ENCODE measurements around the gene FSTL1. TPM values are rescaled to one million over a fixed set of nuclear protein-coding genes. Genes with fewer than 3 reads are reported as not detected.
"Not testable (repeated sequence)": the region's sequence is repeated elsewhere in the genome, so short reads cannot be mapped to it uniquely, and the experiment has no call there.

The FSTL1 gene
- total RNA-seq, 1 donor from 2014 or later, result 95.3 TPM

- DNase-seq (ENCODE audit: low read depth in 2 of 2), result no peak
Observed at GRCh38 chr3:120418446-120418845, 32.3 kb downstream of the FSTL1 start.

GRCh38 chr3:120417272-120417911 is 33.4 kb downstream of the FSTL1 start:
- peak; percentile 94 to 98 for DNase-seq (ENCODE audit: low read depth in 2 of 2)

- DNase-seq (ENCODE audit: low read depth in 2 of 2), result no peak
Observed at GRCh38 chr3:120416868-120417267, 33.9 kb downstream of the FSTL1 start.

GRCh38 chr3:120415756-120416155 is 35.0 kb downstream of the FSTL1 start:
- DNase-seq (ENCODE audit: low read depth in 2 of 2), result no peak

- peak; percentile 50 to 80 for DNase-seq (ENCODE audit: low read depth in 2 of 2)
Observed at GRCh38 chr3:120410541-120410940, 40.3 kb downstream of the FSTL1 start.

- DNase-seq (ENCODE audit: low read depth in 2 of 2), result peak in 1 of 2 donors; percentile 24
Observed at GRCh38 chr3:120410116-120410515, 40.7 kb downstream of the FSTL1 start.

GRCh38 chr3:120407508-120408287 is 43.1 kb downstream of the FSTL1 start:
- no peak for DNase-seq (ENCODE audit: low read depth in 2 of 2)

- DNase-seq (ENCODE audit: low read depth in 2 of 2), result no peak
Observed at GRCh38 chr3:120404876-120405275, 45.9 kb downstream of the FSTL1 start.

GRCh38 chr3:120402257-120402656 is 48.5 kb downstream of the FSTL1 start:
- no peak for DNase-seq (ENCODE audit: low read depth in 2 of 2)

DNA sequence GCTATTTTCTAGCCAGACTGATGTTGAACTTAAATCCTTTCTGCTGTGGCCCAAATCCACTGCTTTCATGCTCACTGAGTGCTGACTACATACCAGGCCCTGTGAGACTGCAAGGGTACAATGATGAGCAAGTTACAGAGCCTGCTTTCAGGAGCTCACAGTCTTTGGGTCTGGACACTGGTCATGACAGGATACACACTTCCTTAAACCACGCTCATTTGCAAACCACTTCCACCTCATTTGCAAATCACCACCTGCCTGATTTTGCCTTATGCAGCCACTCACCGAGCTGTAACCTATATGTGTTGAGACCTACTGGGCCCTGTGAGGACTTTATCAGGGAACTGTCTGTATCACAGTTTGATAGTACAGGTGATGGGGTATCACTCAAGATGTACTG is 51.4 kb downstream of the FSTL1 start:
- no peak for DNase-seq (ENCODE audit: low read depth in 2 of 2)

GRCh38 chr3:120396469-120396868 is 54.3 kb downstream of the FSTL1 start:
- no peak for DNase-seq (ENCODE audit: low read depth in 2 of 2)

GRCh38 chr3:120394347-120394746 is 56.4 kb downstream of the FSTL1 start:
- DNase-seq (ENCODE audit: low read depth in 2 of 2), result no peak

DNA sequence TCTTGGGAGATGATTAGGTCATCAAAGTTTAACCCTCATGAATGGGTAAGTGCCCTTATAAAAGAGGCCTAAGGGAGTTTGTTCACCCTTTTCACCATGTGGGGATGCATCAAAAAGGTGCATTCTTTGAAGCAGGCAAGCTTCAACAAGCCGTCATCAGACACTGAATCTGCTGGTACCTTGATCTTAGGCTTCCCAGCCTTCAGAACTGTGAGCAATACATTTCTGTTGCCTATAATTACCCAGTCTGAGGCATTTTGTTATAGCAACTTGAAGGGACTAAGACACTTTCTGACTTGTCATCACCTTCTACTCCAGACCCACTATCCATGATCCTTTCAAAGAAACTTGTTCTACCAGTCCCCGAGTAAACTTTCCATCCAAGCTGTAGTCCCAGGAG is 57.0 kb downstream of the FSTL1 start:
- DNase-seq (ENCODE audit: low read depth in 2 of 2), result no peak

DNA sequence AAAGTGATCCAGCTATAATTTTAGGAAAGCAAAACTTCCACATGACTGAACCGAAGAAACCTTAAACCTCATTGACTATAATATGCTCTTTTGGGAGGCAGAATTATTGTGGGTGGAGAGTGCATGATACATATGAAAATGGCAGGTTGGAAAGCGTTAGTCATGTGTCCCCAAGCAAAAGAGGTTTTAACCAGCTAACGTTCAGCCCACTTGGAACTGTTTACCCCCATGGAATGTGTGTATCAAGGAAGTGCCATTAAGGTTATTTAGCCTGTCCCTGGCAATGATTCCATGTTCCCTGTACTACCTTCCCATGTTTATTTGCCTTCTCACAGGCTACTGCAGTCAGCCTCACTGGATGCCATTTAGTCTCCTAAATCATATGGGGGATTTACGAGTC is 57.5 kb downstream of the FSTL1 start:
- peak in 1 of 2 donors; percentile 7 for DNase-seq (ENCODE audit: low read depth in 2 of 2)

- DNase-seq (ENCODE audit: low read depth in 2 of 2), result no peak
Observed at GRCh38 chr3:120382941-120383447, 67.8 kb downstream of the FSTL1 start.

DNA sequence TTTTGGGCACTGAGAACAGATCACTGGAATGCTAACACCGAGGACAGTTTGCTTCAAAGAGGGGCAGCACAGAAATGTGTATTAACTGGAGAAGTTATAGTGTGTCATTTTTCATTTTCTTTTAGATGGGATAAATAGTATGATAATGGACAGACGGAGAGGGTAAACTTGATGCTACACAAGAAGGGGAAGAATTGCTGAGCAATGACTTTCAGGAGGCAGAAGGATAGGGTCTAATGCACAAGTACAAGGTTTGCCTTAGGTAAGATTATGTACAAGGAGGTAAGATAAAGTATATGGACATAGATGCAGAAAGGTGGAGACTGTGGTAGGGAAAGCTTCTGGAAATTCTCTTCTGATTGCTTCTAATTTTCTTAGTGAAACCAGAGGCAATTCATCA is 69.3 kb downstream of the FSTL1 start:
- no peak for DNase-seq (ENCODE audit: low read depth in 2 of 2)

DNA sequence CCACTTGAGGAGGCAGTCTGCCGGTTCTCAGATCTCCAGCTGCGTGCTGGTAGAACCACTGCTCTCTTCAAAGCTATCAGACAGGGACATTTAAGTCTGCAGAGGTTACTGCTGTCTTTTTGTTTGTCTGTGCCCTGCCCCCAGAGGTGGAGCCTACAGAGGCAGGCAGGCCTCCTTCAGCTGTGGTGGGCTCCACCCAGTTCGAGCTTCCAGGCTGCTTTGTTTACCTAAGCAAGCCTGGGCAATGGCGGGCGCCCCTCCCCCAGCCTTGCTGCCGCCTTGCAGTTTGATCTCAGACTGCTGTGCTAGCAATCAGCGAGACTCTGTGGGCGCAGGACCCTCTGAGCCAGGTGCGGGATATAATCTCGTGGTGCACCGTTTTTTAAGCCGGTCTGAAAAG is 72.8 kb downstream of the FSTL1 start:
- not testable (repeated sequence) for DNase-seq (ENCODE audit: low read depth in 2 of 2)

- DNase-seq (ENCODE audit: low read depth in 2 of 2), result no peak
Observed at GRCh38 chr3:120370463-120370862, 80.3 kb downstream of the FSTL1 start.

GRCh38 chr3:120369037-120369467 is 81.7 kb downstream of the FSTL1 start:
- DNase-seq (ENCODE audit: low read depth in 2 of 2), result no peak

- DNase-seq (ENCODE audit: low read depth in 2 of 2), result no peak
Observed at GRCh38 chr3:120368172-120368571, 82.6 kb downstream of the FSTL1 start.

DNA sequence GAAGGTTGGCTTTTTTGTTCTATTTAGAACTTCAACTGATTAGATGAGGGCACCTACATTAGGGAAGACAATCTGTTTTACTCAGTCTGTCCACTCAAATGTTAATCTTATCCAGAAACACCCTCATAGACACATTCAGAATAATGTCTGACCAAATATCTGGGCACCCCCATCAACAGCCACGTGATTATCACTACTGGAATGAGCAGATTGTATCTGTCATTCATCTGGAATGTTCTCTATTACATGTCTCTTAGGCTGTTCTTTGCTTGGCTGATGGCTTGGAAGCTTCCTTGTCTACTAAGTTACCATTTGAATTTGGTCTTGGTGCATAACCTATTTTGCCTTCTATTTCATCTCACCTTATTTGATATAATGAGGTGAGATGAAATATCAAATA is 86.0 kb downstream of the FSTL1 start:
- no peak for DNase-seq (ENCODE audit: low read depth in 2 of 2)

DNA sequence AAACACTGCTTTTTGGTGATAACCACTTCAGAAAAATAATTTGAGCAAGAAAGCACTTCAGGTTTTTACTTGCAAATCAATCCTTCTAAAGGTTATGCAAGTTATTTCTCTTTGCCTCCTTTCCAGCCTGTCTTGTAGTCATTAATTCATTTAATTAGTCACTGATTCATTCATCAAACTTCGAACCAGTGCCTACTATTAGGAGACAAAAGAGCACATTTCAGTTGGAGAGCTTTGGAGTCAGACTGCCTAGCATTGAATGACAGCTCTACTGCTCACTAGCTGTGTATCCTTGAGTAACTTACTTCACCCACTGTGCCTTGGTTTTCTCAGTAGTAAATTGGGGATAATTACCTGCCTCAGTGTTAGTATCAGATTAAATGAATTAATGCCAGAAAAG is 86.7 kb downstream of the FSTL1 start:
- DNase-seq (ENCODE audit: low read depth in 2 of 2), result no peak

DNA sequence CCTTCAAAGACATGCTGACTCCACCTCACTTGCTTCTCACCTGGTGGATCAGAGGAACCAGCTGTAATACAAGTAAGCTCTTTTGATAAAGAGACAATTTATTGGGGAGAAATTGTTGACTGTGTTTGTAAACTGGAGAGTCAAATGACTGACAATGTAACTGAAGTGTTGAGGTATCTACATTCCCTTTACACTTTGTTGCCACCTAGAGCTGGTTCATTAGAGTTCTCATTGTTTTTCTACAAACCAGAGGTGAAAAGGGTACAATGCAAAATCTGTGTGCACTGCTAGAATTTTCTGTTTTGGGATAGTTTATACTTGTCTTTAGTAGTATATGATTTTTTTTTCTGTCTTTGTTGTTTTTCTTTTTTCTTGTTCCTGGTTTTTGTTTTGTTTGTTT is 93.0 kb downstream of the FSTL1 start:
- DNase-seq (ENCODE audit: low read depth in 2 of 2), result no peak

Data from dermis microvascular lymphatic vessel endothelial cell (primary cell).